Naive thymus-derived CD4-positive, alpha-beta T cell (primary cell): ENCODE data around the gene RBM5. TPM values are rescaled to one million over a fixed set of nuclear protein-coding genes. Genes with fewer than 3 reads are reported as not detected.

Source experiments
- ATAC-seq: fragments of 150-1000 bp; cut with Tn5 transposase; 2 replicates; pipeline ENCODE4 v1.10.0; 2021; ENCODE audit warnings: mild to moderate bottlenecking, moderate library complexity
- CTCF ChIA-PET: fragments of 350-600 bp; sonication (Branson Sonifier 250); formaldehyde crosslinking; loops from one replicate; lab custom pipeline; 2021; ENCODE audit warnings: antibody characterized with exemption; lab: Charles Lee
- POLR2A ChIA-PET: fragments of 350-600 bp; sonication (Branson Sonifier 250); formaldehyde crosslinking; loops from one replicate; lab custom pipeline; 2021; ENCODE audit warnings: antibody characterized with exemption, inconsistent platforms; lab: Charles Lee
- DNase-seq, 9 donors: peaks; one replicate each; pipeline versions ENCODE4 v3.0.0 to v3.0.0-alpha.2; 2020 to 2022; ENCODE audit warnings: mixed read lengths in 1 of 9
- H3K27ac ChIP-seq: one replicate; pipeline ENCODE4 v1.7.0; 2013; ENCODE audit warnings: mild to moderate bottlenecking, low read depth, low read length, moderate library complexity
- H3K27me3 ChIP-seq, 2 donors: one replicate each; pipeline ENCODE4 v1.7.0; 2013; ENCODE audit warnings: low read length in 2 of 2, mild to moderate bottlenecking in 2 of 2, moderate library complexity in 2 of 2; ENCODE audit not compliant: control insufficient read depth in 2 of 2, insufficient read depth in 2 of 2
- H3K36me3 ChIP-seq, 3 experiments: 1 replicate in 2 of 3; 2 replicates in 1 of 3; pipeline ENCODE4 v1.7.0; 2013; ENCODE audit warnings: low read length in 3 of 3, mild to moderate bottlenecking in 3 of 3, moderate library complexity in 1 of 3; ENCODE audit not compliant: insufficient read depth in 3 of 3, control insufficient read depth in 2 of 3
- H3K4me1 ChIP-seq, 2 donors: one replicate each; pipeline ENCODE4 v1.7.0; 2013; ENCODE audit warnings: low read length in 2 of 2, mild to moderate bottlenecking in 2 of 2, moderate library complexity in 1 of 2; ENCODE audit not compliant: control insufficient read depth in 2 of 2, insufficient read depth in 2 of 2
- H3K4me3 ChIP-seq: 2 replicates; pipeline ENCODE4 v1.7.0; 2013; ENCODE audit warnings: mild to moderate bottlenecking, low read length
- H3K9me3 ChIP-seq, 3 experiments: 1 replicate in 2 of 3; 2 replicates in 1 of 3; pipeline ENCODE4 v1.7.0; 2013; ENCODE audit warnings: low read length in 3 of 3; ENCODE audit not compliant: control insufficient read depth in 2 of 3
- H3K27ac Mint-ChIP-seq, 9 donors: one replicate each; pipeline ENCODE4 v1.8.0; 2020 to 2022; ENCODE audit warnings: mixed read lengths in 9 of 9, mild to moderate bottlenecking in 8 of 9, moderate library complexity in 5 of 9, inconsistent platforms in 2 of 9
- H3K27me3 Mint-ChIP-seq, 5 donors: one replicate each; pipeline ENCODE4 v1.8.0; 2021 to 2022; ENCODE audit warnings: mixed read lengths in 5 of 5, mild to moderate bottlenecking in 1 of 5
- H3K36me3 Mint-ChIP-seq, 5 donors: one replicate each; pipeline ENCODE4 v1.8.0; 2020 to 2022; ENCODE audit warnings: mixed read lengths in 5 of 5, mild to moderate bottlenecking in 3 of 5, inconsistent platforms in 1 of 5
- H3K4me1 Mint-ChIP-seq, 7 donors: one replicate each; pipeline ENCODE4 v1.8.0; 2020 to 2022; ENCODE audit warnings: mixed read lengths in 7 of 7, mild to moderate bottlenecking in 3 of 7, inconsistent platforms in 1 of 7
- H3K4me3 Mint-ChIP-seq, 10 donors: one replicate each; pipeline ENCODE4 v1.8.0; 2020 to 2022; ENCODE audit warnings: mild to moderate bottlenecking in 10 of 10, mixed read lengths in 10 of 10, moderate library complexity in 6 of 10, inconsistent platforms in 2 of 10
- H3K9me3 Mint-ChIP-seq, 11 donors: one replicate each; pipeline ENCODE4 v1.8.0; 2020 to 2022; ENCODE audit warnings: mixed read lengths in 11 of 11, mild to moderate bottlenecking in 4 of 11, inconsistent platforms in 1 of 11, moderate library complexity in 1 of 11
- intact Hi-C, 2 donors: fragments of 100-400 bp; cut with micrococcal nuclease; formaldehyde crosslinking; loops; one replicate each; pipeline ENCODE4 v1.15.1; 2023
- polyA plus RNA-seq, 2 donors: library from polyadenylated mRNA; unstranded; fragments of 300-500 nt; fragmentation: Illumina TruSeq; gene quantifications; one replicate each; pipeline ENCODE4 v1.2.3, GENCODE V29; 2021
- total RNA-seq, 6 experiments: library from RNA in 5 of 6; stranded (reverse) in 5 of 6; gene quantifications; 1 replicate in 5 of 6; 2 replicates in 1 of 6; pipeline ENCODE4 v1.2.3 and lab custom pipeline; 2021 to 2026

The RBM5 gene
- total and polyA plus RNA-seq, 7 experiments from 2014 or later: 45.6 to 420 (median 320) TPM

DNA sequence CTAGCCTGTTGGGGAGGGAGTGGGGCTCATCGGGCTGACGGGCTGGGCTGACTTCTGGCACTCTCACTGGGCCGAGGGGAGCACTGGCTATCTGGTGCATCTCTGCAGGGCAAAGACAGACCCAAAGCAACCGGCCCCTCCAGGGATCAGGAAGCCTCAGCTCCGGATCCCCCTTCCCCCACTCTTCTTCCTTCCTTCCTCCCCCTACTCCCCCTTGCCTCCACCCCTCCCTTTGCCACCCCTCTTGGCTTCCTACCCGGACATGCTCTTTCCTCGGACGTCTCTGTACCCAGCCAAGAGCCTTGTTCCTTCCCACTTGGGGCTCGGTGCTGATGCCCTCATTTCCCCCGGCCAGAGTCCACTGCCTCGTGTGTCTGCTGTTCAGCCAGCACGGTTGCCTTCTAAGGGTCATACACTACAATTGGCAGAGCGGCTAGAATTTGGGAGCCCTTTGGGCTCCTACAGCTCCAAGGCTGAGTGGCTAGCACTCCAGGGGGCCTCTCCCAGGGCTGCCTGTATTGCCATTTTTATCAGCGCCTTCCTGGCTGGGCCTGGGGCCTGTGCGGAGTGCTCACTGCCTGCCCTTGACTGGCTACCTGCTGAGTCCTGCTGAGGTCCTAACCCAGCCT lies 77.3 kb downstream of the RBM5 start:
- H3K36me3 Mint-ChIP-seq: no peaks in the 10 kb centered on the region
- peaks cover 0 to 1% (median 0%) of the 10 kb centered on the region in 5 donors for H3K27me3 Mint-ChIP-seq
- H3K27ac Mint-ChIP-seq: no peak overlapping the region
- intact Hi-C loops: no loop called here
- no peak overlapping the region for H3K27ac ChIP-seq
- H3K4me1 Mint-ChIP-seq: peaks cover 0 to 3% (median 0%) of the 10 kb centered on the region in 7 donors
- CTCF ChIA-PET: no interaction called here
- DNase-seq (no peak), ATAC-seq (no peak)
- H3K9me3 Mint-ChIP-seq: peaks cover 0 to 1% (median 0%) of the 10 kb centered on the region in 11 donors
- no peak overlapping the region for H3K4me3 Mint-ChIP-seq
- H3K9me3 ChIP-seq: no peaks in the 10 kb centered on the region
- POLR2A ChIA-PET: no interaction called here
- H3K36me3 ChIP-seq: no peaks in the 10 kb centered on the region
- H3K4me1 ChIP-seq: no peaks in the 10 kb centered on the region
- H3K4me3 ChIP-seq: no peak overlapping the region
- H3K27me3 ChIP-seq: no peaks in the 10 kb centered on the region

DNA sequence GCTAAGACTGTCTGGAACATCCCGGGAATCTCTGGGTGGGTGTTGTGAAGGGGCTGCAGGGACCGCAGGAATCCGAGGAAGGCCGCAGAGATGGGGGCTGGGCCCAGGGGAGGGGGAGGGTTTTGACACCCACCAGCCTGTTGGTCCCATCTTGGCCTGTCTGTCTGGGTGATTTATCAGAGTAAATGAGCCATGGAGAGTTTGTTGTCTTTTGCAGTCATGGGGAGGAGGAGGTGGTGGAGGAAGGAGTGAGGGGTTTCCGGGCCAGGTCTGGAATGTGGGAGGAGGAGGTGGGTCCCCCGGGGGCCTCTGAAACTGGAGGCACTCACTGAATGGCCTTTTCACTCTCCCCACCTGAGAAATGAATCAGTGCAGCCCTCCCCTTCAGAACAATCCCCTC lies 77.9 kb downstream of the RBM5 start:
- intact Hi-C loops: no loop called here
- DNase-seq: no peak

DNA sequence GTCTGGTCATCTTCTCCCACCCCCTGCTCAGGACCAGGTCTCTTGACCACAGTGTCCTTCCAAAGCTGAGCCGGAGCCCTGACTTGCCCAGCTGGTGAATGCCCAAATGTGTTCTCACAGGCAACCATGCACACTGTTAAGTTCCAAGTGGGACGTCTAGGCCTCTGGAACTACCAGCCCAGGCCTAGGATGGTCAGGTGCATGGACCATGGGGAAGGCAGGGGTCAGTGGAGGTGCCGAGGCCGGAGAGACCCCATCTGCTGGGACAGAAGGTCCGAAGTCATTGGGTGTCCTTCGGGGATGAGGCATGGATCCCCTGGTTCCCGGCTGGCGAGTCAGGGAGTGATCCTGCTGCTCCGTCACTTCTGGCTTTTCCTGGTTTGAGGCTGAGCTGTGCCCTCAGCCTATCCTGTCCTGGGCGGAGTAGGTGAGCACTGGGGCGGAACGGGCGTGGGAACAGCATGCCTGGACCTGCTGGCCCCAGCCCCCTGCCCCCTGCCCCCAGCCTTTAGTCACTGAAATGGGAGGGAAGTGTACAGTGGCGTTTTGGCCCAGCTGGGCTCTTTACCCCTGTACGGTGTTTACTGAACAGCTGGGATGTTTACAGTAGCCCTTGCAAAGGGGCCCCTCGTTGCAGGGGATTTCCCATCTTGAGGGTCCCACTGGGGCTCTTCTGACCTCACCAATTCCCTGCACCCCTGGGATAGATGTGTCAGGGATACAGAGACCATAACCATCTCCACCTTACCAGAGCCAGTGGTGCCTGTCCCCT lies 78.5 kb downstream of the RBM5 start:
- intact Hi-C loops: no loop called here
- CTCF ChIA-PET: no interaction called here

More for the DNA sequence above, 77.9 kb downstream of the RBM5 start:
- no peaks in the 10 kb centered on the region for H3K27me3 ChIP-seq
- H3K9me3 Mint-ChIP-seq: peaks cover 0 to 1% (median 0%) of the 10 kb centered on the region in 11 donors
- no peak overlapping the region for H3K4me3 Mint-ChIP-seq
- peaks cover 0 to 3% (median 0%) of the 10 kb centered on the region in 7 donors for H3K4me1 Mint-ChIP-seq
- H3K27me3 Mint-ChIP-seq: peaks cover 0 to 1% (median 0%) of the 10 kb centered on the region in 5 donors
- no peaks in the 10 kb centered on the region for H3K36me3 ChIP-seq
- H3K4me3 ChIP-seq: no peak overlapping the region
- no peak overlapping the region for H3K27ac Mint-ChIP-seq
- H3K27ac ChIP-seq: no peak overlapping the region
- no peak for ATAC-seq
- CTCF ChIA-PET: no interaction called here
- POLR2A ChIA-PET: no interaction called here
- no peaks in the 10 kb centered on the region for H3K9me3 ChIP-seq
- no peaks in the 10 kb centered on the region for H3K4me1 ChIP-seq
- H3K36me3 Mint-ChIP-seq: no peaks in the 10 kb centered on the region

DNA sequence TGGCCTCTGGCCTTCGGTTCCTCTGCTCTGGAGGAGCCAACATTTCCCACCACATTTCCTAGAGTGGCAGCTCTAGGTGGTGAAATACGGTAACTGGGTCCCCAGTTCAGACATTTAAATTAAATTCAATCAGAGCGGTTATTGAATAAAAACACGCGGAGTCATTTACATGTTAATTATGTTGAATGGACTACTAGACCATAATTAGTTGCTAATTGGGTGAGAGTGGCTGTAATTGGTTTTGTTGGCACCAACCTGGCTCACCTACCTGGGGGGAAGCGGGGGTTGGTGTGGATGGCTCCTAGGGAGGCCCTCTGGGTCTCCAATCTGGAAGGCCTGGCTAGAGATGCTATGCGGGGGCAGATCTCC lies 79.1 kb downstream of the RBM5 start:
- peaks cover 0 to 3% (median 0%) of the 10 kb centered on the region in 7 donors for H3K4me1 Mint-ChIP-seq
- no peak overlapping the region for H3K27ac Mint-ChIP-seq
- Histone ChIP-seq H3K27ac (no peak overlapping the region), H3K9me3 (no peaks in the 10 kb centered on the region), H3K36me3 (no peaks in the 10 kb centered on the region), H3K4me1 (no peaks in the 10 kb centered on the region), H3K4me3 (no peak overlapping the region), H3K27me3 (no peaks in the 10 kb centered on the region)
- H3K9me3 Mint-ChIP-seq: peaks cover 0 to 1% (median 0%) of the 10 kb centered on the region in 11 donors
- peaks cover 0 to 1% (median 0%) of the 10 kb centered on the region in 5 donors for H3K27me3 Mint-ChIP-seq
- intact Hi-C loops: no loop called here
- DNase-seq (no peak), ATAC-seq (no peak)
- no peaks in the 10 kb centered on the region for H3K36me3 Mint-ChIP-seq
- no peak overlapping the region for H3K4me3 Mint-ChIP-seq
- POLR2A ChIA-PET: no interaction called here
- CTCF ChIA-PET: no interaction called here

More for the DNA sequence above, 78.5 kb downstream of the RBM5 start:
- H3K27me3 ChIP-seq: no peaks in the 10 kb centered on the region
- POLR2A ChIA-PET: no interaction called here
- no peaks in the 10 kb centered on the region for H3K9me3 ChIP-seq
- Mint-ChIP-seq H3K9me3 (peaks cover 0 to 1% (median 0%) of the 10 kb centered on the region in 11 donors), H3K27me3 (peaks cover 0 to 1% (median 0%) of the 10 kb centered on the region in 5 donors), H3K36me3 (no peaks in the 10 kb centered on the region), H3K27ac (no peak overlapping the region), H3K4me3 (no peak overlapping the region), H3K4me1 (peaks cover 0 to 3% (median 0%) of the 10 kb centered on the region in 7 donors)
- H3K36me3 ChIP-seq: no peaks in the 10 kb centered on the region
- H3K27ac ChIP-seq: no peak overlapping the region
- no peaks in the 10 kb centered on the region for H3K4me1 ChIP-seq
- DNase-seq (no peak), ATAC-seq (no peak)
- H3K4me3 ChIP-seq: no peak overlapping the region

DNA sequence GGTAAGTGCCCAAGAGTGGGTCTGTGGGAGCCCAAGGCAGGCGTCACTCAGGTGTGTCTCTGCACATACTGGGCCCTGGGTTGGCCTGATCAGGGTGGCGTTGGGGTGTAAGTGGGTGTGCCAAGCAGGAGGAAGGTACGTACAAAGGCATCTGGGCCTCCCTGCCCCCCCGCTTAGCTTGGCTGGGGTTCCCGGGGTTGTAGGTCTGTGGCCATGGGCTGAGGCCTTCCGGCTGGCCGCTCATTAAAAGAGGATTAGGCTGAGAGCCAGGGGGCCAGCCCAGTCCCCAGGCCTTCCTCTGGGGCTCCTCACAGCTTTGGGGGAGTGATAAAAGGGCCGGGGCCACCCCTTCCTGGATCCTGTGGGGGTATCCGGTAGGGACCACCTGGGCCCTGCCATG lies 79.7 kb downstream of the RBM5 start:
- H3K4me3 ChIP-seq: no peak overlapping the region
- no peaks in the 10 kb centered on the region for H3K4me1 ChIP-seq
- DNase-seq (no peak), ATAC-seq (no peak)
- intact Hi-C loops: no loop called here
- Mint-ChIP-seq H3K27ac (no peak overlapping the region), H3K4me1 (peaks cover 0 to 3% (median 0%) of the 10 kb centered on the region in 7 donors), H3K27me3 (peaks cover 0 to 1% (median 0%) of the 10 kb centered on the region in 5 donors), H3K4me3 (no peak overlapping the region), H3K36me3 (no peaks in the 10 kb centered on the region), H3K9me3 (peaks cover 0 to 1% (median 0%) of the 10 kb centered on the region in 11 donors)
- POLR2A ChIA-PET: no interaction called here
- H3K9me3 ChIP-seq: no peaks in the 10 kb centered on the region
- no peaks in the 10 kb centered on the region for H3K27me3 ChIP-seq
- CTCF ChIA-PET: interaction anchor here (1.0 kb wide), 1 partner anchor 56 kb away, joined by 3 read pairs; no protein-coding TSS in a partner anchor
- H3K36me3 ChIP-seq: no peaks in the 10 kb centered on the region
- no peak overlapping the region for H3K27ac ChIP-seq
